Stimulated activated CD4-positive, alpha-beta T cell treated with anti-CD3 and anti-CD28 coated beads, TNF-alpha, amount 100 ng/mL, for 1 hour (primary cell): ENCODE data around the gene STAG2.
A peak's percentile ranks its signal among the peaks of the same experiment; 100 is the strongest.
"Not testable (repeated sequence)": the region's sequence is repeated elsewhere in the genome, so short reads cannot be mapped to it uniquely, and the experiment has no call there.

Source experiments
- DNase-seq, 3 donors: peaks; one replicate each; pipeline ENCODE4 v3.0.0-alpha.2; 2020; ENCODE audit warnings: low read depth in 3 of 3, low spot score in 1 of 3

STAG2 gene

DNA sequence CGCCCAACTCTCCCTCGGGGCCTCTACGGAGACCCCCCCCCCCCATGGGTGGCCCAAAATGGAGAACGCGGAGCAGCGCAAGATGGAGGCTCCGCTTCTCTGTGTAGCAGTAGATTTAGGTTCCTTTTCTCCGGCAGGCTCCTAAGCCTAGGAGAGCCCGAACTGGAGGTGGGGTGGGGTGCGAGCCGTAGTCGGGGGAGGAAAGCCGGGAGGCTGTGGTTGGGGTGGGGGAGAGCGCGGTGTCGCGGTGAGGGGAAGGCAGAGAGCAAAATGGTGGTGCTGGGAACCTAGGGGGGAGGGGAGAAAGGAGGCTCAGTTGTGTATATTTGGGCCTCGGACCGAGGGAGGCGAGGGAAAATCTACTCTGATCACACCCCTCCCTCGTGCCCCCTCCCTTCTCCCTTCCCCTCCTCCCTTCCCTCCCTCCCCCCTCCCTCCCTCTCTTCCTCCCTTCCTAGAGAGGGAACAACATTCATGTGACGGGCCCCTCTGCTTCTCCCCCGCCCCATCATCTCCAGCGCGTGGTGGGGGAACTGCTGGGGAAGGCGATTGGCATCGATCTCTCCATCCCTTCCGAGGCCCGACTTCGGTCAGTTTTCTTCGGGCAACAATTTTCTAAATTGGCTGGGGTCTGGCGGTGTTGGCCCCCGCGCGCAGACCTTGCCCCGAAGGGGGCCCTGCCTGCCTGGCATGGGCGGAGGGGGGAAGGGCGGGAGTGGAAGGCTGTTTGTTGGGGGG lies at the start of gene STAG2:
Gene STAG2, plus strand, starts transcription at position 439 of the 738 bp plus-strand sequence. CDS start 60,922 bp downstream, outside the sequence.
- DNase-seq = peak in 2 of 3 donors; percentile 12 to 29

GRCh38 chrX:123917069-123917468 lies 44.4 kb upstream of the STAG2 start:
- no peak for DNase-seq

- DNase-seq = no peak
Measured at GRCh38 chrX:123918106-123918721, 43.3 kb upstream of the STAG2 start.

- DNase-seq = no peak
Measured at GRCh38 chrX:123920105-123920785, 41.3 kb upstream of the STAG2 start.

- DNase-seq = no peak
Measured at GRCh38 chrX:123923211-123923610, 38.3 kb upstream of the STAG2 start.

- DNase-seq = no peak
Measured at GRCh38 chrX:123924186-123924585, 37.3 kb upstream of the STAG2 start.

GRCh38 chrX:123927845-123928244 lies 33.7 kb upstream of the STAG2 start:
- no peak for DNase-seq

- not testable (repeated sequence) for DNase-seq
Measured at GRCh38 chrX:123932055-123932454, 29.5 kb upstream of the STAG2 start.

DNA sequence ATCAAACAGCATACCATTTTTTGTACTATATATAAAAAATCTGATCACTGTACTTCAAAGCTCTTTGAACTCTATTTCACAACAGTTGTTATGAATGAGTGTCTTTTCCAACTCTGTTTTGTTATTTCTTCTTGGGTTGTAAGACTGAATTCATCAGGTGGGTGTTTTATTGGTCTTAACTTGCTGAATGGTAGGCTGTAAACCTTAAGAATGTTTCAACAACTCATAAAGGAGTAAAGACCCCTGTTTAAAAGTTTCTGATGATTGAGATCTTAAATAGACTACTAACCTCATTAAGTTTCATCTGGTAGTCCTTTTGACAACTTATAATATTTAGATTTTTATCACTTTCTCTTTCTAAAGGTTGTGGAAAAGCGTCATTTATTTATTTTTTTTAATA lies 18.4 kb upstream of the STAG2 start:
- DNase-seq = no peak

- DNase-seq = no peak
Measured at GRCh38 chrX:123943488-123943887, 18.0 kb upstream of the STAG2 start.

GRCh38 chrX:123949846-123950245 lies 11.7 kb upstream of the STAG2 start:
- DNase-seq = no peak

DNA sequence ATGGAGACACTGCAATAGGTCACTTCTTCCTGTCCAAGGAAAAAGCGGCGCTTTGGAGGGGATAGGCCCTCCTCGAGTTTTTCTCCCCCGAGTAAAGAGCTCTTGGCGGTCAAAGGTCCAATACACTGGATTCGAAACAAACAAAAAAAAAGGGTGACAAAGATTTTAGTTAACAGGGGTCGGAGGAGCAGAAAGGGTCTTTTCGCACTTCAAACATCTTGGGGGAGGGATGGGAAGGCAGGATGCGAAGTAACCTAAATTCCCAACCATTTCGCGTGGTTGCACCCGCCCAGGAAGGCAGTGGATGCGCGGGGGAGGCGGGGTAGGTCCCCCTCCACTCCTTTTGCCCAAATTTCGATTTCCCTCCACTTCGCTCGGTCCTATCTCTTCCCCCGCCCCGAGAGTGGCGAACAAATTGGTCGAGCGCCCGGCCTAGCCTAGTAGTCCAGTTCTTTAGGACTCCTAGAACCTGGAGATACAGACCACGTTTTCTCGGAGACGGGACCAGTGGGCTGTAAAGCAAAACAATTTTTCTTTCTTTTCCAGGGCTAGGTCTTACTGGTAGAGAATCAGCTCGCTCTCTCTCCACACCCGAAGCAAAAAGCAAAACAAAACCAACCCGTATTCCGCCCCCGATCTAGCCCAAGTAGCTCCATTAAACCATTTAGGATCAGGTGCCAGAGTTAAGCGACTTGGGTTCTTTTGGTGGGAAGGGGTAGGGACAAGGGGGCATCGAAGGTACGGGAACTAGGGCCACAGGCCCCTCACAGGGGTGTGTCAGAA lies 2.0 kb upstream of the STAG2 start:
- peak in 1 of 3 donors; percentile 1 for DNase-seq

DNA sequence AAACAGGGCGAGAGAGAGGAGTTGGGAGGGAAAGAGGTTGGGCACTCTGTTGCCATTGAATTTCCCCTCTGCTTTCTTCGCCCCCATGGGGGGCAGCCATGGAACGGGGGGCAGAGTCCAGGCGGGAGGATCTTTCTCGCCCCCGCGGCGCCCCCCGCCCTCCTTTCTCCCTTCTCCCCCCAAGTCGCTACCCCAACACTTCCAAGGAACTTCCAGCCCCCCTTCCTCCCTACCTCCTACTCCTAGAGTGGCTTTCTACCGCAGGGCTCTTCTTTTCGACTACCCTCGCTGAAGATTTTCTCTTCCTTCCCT lies 594 bp upstream of the STAG2 start:
- no peak for DNase-seq

GRCh38 chrX:123962006-123962467 lies 531 bp downstream of the STAG2 start:
- DNase-seq = peak in 1 of 3 donors; percentile 1

DNA sequence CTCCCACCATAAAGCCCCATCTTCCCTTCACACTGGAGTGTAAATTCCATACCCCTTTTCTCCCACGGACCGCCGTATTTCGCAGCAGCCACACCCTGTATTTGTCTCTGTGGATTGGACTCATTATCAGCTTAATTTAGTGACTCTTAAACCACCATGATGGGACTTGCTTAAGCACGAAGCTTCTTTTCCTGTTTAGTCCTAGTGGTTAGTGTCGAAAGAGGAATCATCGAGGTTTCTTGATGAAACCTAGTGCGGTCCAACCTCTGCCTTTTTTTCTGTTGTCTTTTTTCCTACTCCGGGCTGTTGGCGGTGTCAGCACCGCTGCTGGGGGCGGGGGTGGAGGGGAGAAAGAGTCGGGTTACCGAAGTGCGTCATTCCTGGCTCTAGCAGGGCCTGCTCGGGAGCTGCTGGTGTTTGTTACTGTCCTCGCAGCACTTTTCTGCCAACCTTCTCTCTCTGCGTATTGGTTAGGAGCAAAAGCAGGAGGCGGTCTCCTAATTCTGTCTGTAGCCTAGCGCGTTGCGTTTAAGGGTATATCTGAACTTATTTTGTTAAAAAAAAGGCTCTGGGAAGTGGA lies 1.4 kb downstream of the STAG2 start:
- DNase-seq = peak; percentile 48 to 55 (median 52)

GRCh38 chrX:123964156-123964834 lies 2.8 kb downstream of the STAG2 start:
- DNase-seq = no peak

DNA sequence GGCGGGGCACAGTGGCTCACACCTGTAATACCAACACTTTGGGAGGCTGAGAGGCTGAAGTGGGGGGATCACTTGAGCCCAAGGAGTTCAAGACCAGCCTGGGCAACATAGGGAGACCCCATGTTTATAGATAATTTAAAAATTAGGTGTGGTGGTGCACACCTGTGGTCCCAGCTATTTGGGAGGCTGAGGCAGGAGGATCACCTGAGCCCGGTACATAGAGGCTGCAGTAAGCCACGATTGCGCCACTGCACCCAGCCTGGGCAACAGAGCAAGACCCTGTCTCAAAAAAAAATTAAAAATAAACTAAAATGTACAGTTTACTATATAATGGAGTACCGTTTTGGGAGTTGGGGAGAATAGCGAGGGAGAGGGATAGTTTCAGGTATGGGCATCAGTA lies 4.2 kb downstream of the STAG2 start:
- no peak for DNase-seq

GRCh38 chrX:123967497-123967896 lies 6.0 kb downstream of the STAG2 start:
- no peak for DNase-seq

DNA sequence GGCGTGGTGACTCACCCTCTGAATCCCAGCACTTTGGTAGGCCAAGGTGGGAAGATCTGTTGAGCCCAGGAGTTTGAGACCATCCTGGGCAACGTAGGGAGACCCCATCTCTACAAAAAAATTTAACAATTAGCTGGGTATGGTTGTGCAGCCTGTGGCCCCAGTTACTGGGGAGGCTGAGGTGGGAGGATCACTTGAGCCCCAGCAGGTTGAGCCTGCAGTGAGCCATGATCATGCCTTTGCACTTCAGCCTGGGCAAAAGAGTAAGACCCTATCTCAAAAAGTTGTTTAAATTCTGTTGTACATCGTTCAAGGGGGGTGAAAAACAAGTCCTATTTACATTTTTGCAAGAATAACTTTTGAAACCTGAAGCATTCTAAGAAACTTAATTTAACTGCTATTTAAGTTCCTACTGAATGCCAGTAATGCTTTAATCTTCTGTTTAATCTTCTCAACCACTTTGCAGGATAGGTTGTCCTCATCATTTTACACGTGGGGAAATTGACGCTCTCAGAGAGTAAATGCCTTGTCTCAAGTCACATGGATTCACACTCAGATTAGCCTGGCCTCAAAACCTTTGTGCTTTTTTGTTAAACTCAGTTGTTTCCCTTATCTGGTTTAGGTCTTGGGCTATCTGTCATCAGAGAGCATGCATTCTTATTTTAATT lies 7.0 kb downstream of the STAG2 start:
- DNase-seq = no peak

DNA sequence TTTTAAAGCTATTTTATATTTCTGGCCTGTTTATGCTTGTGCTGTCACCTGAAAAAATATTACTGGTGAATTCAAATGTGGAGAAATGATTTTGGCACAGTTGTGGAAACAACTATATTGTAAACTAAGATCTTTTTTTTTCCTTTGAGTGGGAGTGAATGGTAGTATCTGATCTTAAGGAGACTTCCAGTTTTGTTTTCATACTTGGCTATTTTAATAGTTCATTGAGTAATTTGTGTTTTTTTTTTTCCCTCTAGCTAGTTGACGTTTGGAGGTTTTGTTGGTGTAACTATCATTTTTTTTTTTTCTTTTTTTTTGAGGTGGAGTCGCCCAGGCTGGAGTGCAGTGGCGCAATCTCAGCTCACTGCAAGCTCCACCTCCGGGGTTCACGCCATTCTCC lies 10.5 kb downstream of the STAG2 start:
- no peak for DNase-seq
